GM12873 (cell line): ENCODE data around the gene STAT4.

Source experiments
- CTCF ChIP-seq: IDR thresholded peaks from 2 replicates; pipeline ENCODE4 v1.5.1; 2012; ENCODE audit warnings: low read depth, mild to moderate bottlenecking, moderate library complexity, low read length, control low read depth; ENCODE audit not compliant: insufficient read depth; ENCODE audit errors: missing control alignments

STAT4 gene

GRCh38 chr2:191009541-191010374 lies 141.0 kb downstream of the STAT4 start:
- TF ChIP-seq CTCF = no peak

GRCh38 chr2:191008286-191008685 lies 142.5 kb downstream of the STAT4 start:
- TF ChIP-seq CTCF = no peak

- no peak for TF ChIP-seq CTCF
Measured at GRCh38 chr2:191006997-191007783, 143.6 kb downstream of the STAT4 start.

GRCh38 chr2:191006297-191006696 lies 144.5 kb downstream of the STAT4 start:
- no peak for TF ChIP-seq CTCF

- TF ChIP-seq CTCF = no peak
Measured at GRCh38 chr2:191003405-191004309, 147.1 kb downstream of the STAT4 start.

GRCh38 chr2:191001624-191002023 lies 149.2 kb downstream of the STAT4 start:
- no peak for TF ChIP-seq CTCF
